ENCODE data around the gene NEIL3. TPM values are rescaled to one million over a fixed set of nuclear protein-coding genes. Genes with fewer than 3 reads are reported as not detected.

Gene NEIL3
- total and polyA plus RNA-seq, 10 of the 15 experiments (the other 5 are each of a cell fraction or from before 2014, with no cell fraction given): 3.0 to 13.8 (median 8.9) TPM

GRCh38 chr4:177348348-177348747 lies 38.7 kb downstream of the NEIL3 start:
- TF ChIP-seq CEBPZ (IDR thresholded peaks at IDR 0.05; ENCODE audit: low read depth, low read length) (no peak), NR2C2 (IDR thresholded peaks at IDR 0.05; ENCODE audit: borderline replicate concordance, control insufficient read depth, insufficient read length, low read depth) (no peak), ZNF24 (IDR thresholded peaks at IDR 0.05) (no peak), FOXK2 (IDR thresholded peaks at IDR 0.05) (no peak), E2F8 (IDR thresholded peaks at IDR 0.05; ENCODE audit: low read depth, partially characterized antibody) (no peak), YBX1 (IDR thresholded peaks at IDR 0.05) (no peak), BRCA1 (IDR thresholded peaks at IDR 0.05; ENCODE audit: low read depth, low read length) (no peak), MYB (IDR thresholded peaks at IDR 0.05; ENCODE audit: borderline replicate concordance, low read depth, low read length) (no peak), STAT3 (IDR thresholded peaks at IDR 0.05; ENCODE audit: low read depth, low read length) (no peak), STAT1 (conservative IDR thresholded peaks at IDR 0.05) (no peak), SKIL (IDR thresholded peaks at IDR 0.05; ENCODE audit: low read depth, poor library complexity, severe bottlenecking) (no peak)
- Histone ChIP-seq H3K4me1 (ENCODE audit: control insufficient read depth, insufficient read depth, low read length) (no peaks in the 10 kb centered on the region), H3K4me3 (no peak overlapping the region), H3K4me2 (ENCODE audit: control insufficient read depth, insufficient read depth) (no peak overlapping the region), H2AFZ (ENCODE audit: control insufficient read depth, low read depth, low read length) (no peak overlapping the region), H3K9ac (ENCODE audit: control insufficient read depth, insufficient read depth, low read length) (no peak overlapping the region), H3K27me3 (replicated peaks in 1 of 2; ENCODE audit: control insufficient read depth in 2 of 2, insufficient read depth in 2 of 2, low read length in 1 of 2) (no peaks in the 10 kb centered on the region), H3K9me3 (replicated peaks; ENCODE audit: control insufficient read depth, insufficient read depth, low read length) (no peaks in the 10 kb centered on the region), H3K79me2 (ENCODE audit: control insufficient read depth, insufficient read depth, low read length) (no peaks in the 10 kb centered on the region), H4K20me1 (ENCODE audit: control insufficient read depth, insufficient read depth) (no peaks in the 10 kb centered on the region), H3K27ac (ENCODE audit: control insufficient read depth, insufficient read depth) (no peak overlapping the region), H3K36me3 (ENCODE audit: control insufficient read depth in 2 of 2, insufficient read depth in 2 of 2, low read length in 1 of 2) (peaks cover 0 to 2% of the 10 kb centered on the region in 2 experiments; a peak in 3 of 4 replicates)
- CTCF ChIA-PET: no interaction called here
- FAIRE-seq (no peak), DNase-seq (ENCODE audit: low read depth, low spot score) (no peak), ATAC-seq (no peak)
- POLR2A ChIA-PET: no interaction called here
- RAD21 ChIA-PET (ENCODE audit: unreplicated experiment): no interaction called here
- intact Hi-C loops (cut with micrococcal nuclease; ENCODE audit: unreplicated experiment): no loop called here
- SMC1A ChIA-PET (ENCODE audit: uncharacterized antibody, unreplicated experiment): no interaction called here
- in situ Hi-C loops (cut with MboI): loop anchor here (25.0 kb wide), 1 partner anchor 986 kb away; no protein-coding TSS in a partner anchor
- WGBS (ENCODE audit: insufficient coverage, insufficient replicate concordance, low lambda C conversion rate, missing lambda C conversion rate): 98% methylated on average over 8 of the region's 8 CpGs
- BruUV-seq (replicated peaks): no TSS peak
